HG02642 (cell line): ENCODE data around the gene BPIFB3.

Source experiments
- ATAC-seq: cut with Tn5 transposase; IDR thresholded peaks from one replicate; pipeline ENCODE4 v1.9.1; 2021; ENCODE audit warnings: mild to moderate bottlenecking; ENCODE audit not compliant: unreplicated experiment, poor library complexity

BPIFB3 gene

GRCh38 chr20:33015700-33016580, 37.8 kb upstream of the BPIFB3 start:
- ATAC-seq, result no peak

DNA sequence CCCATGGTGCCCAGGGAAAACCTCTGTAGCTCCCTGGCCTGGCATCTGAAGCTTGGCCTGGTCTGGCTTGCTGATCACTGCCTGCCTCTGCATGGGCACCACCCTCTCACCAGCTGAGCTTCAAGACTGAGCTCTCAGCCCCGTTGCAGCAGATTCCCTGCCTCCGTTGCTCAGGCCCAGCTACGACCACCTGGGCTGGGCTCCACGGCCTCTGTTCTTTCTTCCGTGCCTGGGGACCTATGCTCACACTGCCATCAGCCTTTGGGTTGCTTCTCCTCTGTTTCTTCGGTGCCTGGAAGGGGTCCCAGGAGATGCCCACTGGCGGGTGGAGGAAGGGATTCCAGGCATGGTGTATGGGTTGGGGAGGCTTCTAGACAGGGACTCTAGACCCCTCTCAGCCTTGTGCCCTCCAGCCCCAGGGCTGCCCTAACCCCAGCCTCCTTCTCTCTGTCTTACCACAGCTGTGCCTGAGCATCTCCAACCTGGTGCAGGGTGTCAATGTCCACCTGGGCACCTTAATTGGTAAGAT, 37.1 kb upstream of the BPIFB3 start:
- ATAC-seq, result no peak

DNA sequence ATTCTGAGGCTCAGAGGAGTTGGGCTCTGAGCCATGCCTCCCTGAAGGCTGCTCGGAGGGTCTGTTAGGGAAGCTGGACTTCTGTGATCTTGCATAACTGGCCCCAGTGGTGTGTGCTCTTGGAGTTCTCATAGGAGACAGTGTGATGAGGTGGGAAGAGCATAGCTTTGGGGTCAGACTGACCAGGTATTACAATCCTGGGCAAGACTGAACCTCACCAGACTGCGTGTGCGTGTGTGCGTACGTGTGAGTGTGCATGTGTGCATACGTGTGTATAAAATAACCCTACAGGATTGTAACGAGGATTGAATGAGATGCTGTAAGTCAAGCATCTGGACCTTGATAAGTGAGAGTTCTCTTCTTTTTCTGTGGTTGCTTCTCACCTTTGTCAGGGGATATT, 36.2 kb upstream of the BPIFB3 start:
- ATAC-seq, result no peak

DNA sequence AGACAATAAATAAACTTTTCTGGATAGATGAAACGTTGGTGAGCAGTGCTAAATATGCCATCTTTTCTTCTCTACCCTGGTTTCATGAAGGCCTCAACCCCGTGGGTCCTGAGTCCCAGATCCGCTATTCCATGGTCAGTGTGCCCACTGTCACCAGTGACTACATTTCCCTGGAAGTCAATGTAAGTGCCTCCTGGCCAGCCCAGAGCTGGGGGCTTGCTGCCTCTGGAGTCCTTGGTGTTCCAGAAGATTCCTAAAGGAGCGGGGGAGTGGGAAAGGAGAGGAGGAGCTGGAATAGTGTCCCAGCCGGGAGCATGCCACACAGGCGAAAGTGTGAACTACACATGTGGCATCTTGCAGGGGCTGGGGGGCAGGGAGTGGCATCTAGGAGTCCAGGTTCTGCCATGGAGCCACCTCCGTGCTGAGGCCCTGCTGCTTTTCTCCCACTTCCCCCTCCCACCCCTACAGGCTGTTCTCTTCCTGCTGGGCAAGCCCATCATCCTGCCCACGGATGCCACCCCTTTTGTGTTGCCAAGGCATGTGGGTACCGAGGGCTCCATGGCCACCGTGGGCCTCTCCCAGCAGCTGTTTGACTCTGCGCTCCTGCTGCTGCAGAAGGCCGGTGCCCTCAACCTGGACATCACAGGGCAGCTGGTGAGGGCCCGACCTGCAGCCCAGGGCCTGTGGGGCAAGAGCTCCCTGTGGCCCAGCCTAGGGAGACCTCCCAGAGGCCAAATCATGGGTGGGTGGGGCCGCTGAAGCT, 35.4 kb upstream of the BPIFB3 start:
- no peak for ATAC-seq

- ATAC-seq, result no peak
These were observed 34.0 kb upstream of the BPIFB3 start for GRCh38 chr20:33019465-33020277.

DNA sequence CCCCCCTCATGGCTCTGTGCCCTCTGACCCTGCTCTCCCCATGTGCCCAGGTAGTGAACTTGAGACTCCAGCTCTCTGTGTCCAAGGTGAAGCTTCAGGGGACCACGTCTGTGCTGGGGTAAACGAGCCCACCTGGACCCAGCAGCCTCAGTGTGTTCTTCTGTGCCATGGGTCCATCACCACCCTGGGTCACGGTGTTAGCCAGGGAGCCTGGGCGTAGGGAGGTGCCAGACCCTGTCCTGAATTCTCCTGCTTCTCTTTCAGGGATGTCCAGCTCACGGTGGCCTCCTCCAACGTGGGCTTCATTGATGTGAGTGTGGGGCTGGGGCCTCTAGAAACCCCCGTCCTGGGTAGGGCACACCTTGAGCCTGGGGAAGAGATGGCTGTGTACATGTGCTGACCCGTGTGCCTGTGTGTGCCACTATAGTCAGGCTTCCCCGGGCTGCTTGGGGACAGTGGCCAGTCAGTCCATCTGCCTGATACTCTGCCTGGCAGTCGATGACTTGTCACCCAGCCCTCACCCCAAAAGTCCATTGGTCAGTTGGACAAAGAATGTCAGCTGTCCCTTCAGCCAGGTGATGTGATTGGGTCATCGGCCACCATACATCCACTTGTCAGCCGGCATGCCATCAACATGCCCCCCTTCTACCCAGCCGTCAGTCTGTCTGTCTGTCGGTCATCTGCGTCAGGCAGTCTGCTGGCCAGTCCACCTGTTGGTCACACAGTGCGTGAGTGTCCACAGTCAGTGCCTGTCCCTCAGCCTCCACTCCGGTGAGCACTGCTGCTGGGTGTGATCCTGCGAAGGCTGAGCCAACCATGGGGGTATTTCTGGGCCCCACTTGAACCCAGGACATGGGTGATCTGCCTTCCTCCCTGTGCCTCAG, 33.2 kb upstream of the BPIFB3 start:
- ATAC-seq, result no peak

GRCh38 chr20:33021879-33022278, 31.8 kb upstream of the BPIFB3 start:
- no peak for ATAC-seq

DNA sequence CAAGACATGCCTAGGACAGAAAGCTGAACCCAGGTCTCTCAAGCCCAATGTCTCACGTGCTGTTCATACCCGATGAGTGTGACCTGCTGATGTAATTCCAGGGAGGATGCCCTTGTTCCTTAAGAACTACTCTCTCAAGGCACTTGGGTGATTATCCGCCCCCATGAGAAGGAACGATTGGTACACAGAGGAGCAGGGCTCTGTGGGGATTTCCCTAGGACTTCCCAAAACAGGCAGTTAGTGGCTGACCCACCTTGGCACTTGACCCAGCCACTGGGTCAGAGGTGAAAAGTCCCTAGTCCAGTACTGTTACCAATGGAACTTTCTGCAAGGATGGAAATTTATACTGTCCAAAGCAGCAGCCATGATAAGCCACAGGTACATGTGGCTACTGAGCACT, 31.4 kb upstream of the BPIFB3 start:
- no peak for ATAC-seq

DNA sequence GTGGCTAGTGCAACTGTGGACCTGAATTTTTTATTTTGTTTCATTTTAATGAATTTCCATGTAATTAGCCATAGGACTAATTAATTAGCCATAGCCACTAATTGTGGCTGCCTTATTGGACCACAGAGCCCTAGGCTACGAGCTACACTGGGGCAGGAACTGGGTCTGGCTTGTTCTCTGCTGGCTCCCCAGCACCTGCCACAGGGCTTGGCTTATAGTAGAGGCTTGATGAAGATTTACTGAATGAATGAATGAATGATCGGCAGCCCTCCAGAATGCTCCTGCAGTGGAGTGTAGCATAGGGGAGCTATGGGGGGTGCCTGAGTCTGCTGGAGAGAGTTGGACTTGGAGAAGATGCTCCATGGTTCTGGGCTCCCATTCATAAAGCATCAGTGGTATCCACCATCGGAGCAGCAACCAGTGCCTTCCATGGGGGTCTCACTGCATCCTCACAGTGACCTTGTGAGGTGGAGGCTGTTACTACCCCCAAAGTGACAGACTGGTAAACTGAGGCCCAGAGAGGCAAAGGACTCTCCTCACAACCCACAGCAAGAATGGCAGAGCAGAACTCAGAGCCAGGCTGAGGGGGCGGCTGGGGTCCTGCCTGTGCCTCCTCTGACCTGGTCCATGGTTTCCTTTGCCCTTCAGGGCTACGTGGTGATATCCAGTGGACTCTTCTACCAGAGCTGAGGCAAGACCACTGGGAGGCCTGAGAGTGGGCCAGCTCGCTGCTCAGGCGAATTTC, 30.8 kb upstream of the BPIFB3 start:
- no peak for ATAC-seq

- no peak for ATAC-seq
These were observed 30.1 kb upstream of the BPIFB3 start for GRCh38 chr20:33023439-33024242.

DNA sequence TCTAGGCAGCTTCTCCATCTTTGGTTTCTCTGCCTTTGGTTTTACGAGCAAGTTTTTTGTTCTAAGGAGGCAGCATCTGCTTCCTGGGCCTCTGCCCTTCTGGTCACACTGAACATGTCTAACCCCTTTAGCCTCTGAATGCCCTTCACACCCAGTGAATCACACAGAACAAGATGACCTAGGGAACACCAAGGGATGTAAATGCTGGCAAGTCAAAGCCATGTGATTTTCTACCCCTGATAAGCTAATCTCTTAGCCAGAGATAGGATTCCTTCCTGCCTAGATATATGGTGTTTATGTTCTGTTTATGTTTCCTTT, 29.5 kb upstream of the BPIFB3 start:
- ATAC-seq, result no peak

DNA sequence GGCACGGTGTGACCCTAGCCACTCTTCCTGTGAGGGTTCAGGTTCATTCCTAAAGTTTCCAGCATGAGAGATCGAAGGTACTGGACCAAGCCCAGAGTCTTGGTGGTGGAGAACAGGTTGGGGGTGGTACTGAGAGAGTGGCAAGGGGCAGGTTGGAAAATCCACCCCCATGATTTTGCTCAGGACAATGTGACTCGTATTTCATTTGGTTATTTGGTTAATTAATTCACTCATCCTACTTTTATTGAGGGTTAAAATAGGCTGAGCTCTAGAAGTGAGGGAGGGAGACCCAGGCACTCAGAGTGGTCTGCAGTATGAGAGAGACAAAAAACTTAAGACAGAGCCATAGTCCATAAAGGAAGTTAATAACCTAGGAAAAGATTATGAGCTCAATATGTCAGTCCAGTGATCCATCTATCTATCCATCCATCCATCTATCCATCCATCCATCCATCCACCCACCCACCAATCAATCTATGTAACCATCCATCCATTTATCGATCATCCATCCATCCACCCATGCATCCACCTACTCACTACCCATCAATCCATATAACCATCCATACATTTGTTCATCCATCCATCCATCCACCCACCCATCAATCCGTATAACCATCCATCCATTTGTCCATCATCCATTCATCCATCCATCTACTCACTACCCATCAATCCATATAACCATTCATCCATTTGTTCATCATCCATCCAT, 28.9 kb upstream of the BPIFB3 start:
- ATAC-seq, result no peak

DNA sequence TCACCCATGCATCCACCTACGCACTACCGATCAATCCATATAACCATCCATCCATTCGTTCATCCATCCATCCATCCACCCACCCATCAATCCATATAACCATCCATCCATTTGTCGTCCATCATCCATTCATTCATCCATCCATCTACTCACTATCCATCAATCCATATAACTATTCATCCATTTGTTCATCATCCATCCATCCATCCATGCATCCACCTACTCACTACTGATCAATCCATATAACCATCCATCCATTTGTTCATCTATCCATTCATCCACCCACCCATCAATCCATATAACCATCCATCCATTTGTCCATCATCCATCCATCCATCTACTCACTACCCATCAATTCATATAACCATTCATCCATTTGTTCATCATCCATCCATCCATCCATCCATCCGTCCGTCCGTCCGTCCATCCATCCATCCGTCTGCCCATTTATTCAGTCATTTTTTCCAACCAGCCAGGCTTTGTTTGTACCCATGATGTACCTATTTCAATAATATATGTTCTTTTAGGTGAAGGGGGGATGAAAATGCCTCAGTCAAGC, 28.3 kb upstream of the BPIFB3 start:
- no peak for ATAC-seq

- ATAC-seq, result no peak
These were observed 27.5 kb upstream of the BPIFB3 start for GRCh38 chr20:33026072-33026778.

DNA sequence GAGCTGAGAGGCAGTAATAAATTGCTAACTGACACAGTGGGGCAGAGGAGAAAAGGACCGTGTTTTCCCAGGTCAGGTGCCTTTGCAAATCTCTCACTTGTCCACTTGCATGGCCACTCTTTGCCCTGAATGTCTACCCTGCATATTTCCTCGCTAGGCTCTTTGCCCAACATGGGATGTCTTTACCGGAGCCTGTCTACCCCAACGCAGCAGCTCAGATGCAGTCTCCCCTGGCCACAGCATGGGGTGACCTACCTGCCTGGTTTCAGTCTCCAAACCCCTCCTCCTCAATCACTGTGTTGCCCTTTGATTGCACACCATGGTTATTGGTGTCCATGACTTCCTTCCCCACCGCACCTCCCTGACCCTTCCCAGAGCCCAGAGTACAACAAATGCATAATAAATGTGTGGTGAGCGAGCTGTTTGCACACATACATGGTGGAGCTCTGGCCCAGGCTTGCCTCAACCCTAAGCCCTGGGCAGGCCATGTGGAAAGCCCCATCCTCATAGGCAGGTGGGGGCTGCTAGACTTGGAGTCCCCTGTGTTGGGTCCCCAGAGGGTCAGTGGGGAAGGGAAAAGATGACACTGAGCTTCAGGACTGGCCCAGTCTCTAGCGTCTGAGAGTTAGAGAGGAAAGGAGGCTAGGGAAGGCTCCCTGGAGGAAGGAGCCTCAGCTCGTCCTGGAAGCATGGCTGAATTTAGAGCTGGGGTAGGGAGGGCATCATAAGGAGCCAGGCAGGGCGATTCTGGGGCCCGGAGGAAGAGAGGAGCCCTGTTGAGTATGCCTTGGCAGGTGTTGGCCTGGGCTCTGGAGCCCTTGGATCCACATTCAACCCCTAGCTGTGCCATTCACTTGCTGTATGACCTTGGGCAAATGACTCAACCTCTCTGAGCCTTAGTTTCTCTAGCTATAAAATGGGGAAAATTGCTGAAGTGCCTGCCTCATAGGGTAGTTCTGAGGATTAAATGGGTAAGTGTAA, 26.6 kb upstream of the BPIFB3 start:
- ATAC-seq, result no peak
